Common myeloid progenitor, CD34-positive (primary cell): ENCODE measurements around the gene LRP1-AS.

Experiments
- CTCF ChIA-PET: fragments of 350-600 bp; sonication (Branson Sonifier 250); formaldehyde crosslinking; loops from one replicate; lab custom pipeline; 2021; ENCODE audit warnings: antibody characterized with exemption; lab: Charles Lee
- POLR2A ChIA-PET: fragments of 350-600 bp; sonication (Branson Sonifier 250); formaldehyde crosslinking; loops from one replicate; lab custom pipeline; 2021; ENCODE audit warnings: antibody characterized with exemption; lab: Charles Lee
- DNase-seq, 3 donors: peaks; one replicate each; pipeline versions ENCODE4 v3.0.0 to v3.0.0-alpha.2; 2013
- H3K27ac ChIP-seq, 2 experiments: 1 replicate in 1 of 2; 2 replicates in 1 of 2; pipeline ENCODE4 v1.7.0; 2013; ENCODE audit warnings: inconsistent platforms in 2 of 2, low read length in 2 of 2, mild to moderate bottlenecking in 2 of 2, low read depth in 1 of 2, moderate library complexity in 1 of 2; ENCODE audit not compliant: severe bottlenecking in 2 of 2, insufficient read depth in 1 of 2, poor library complexity in 1 of 2
- H3K27me3 ChIP-seq, 5 experiments: replicated peaks in 2 of 5; 1 replicate in 3 of 5; 2 replicates in 2 of 5; pipeline versions ENCODE4 v1.6.1 to v1.7.0; 2013; ENCODE audit warnings: low read length in 4 of 5, mild to moderate bottlenecking in 2 of 5, moderate library complexity in 2 of 5, inconsistent platforms in 1 of 5; ENCODE audit not compliant: insufficient read depth in 5 of 5, control insufficient read depth in 4 of 5
- H3K36me3 ChIP-seq, 4 experiments: 1 replicate in 2 of 4; 2 replicates in 2 of 4; pipeline versions ENCODE4 v1.6.1 to v1.7.0; 2013; ENCODE audit warnings: low read length in 3 of 4, control low read depth in 1 of 4, mild to moderate bottlenecking in 1 of 4; ENCODE audit not compliant: control insufficient read depth in 4 of 4, insufficient read depth in 4 of 4
- H3K4me1 ChIP-seq, 4 experiments: 1 replicate in 3 of 4; 2 replicates in 1 of 4; pipeline versions ENCODE4 v1.6.1 to v1.7.1; 2013; ENCODE audit warnings: low read length in 3 of 4, mild to moderate bottlenecking in 3 of 4, control low read depth in 1 of 4, inconsistent platforms in 1 of 4, moderate library complexity in 1 of 4; ENCODE audit not compliant: control insufficient read depth in 4 of 4, insufficient read depth in 4 of 4; ENCODE audit errors: control extremely low read depth in 1 of 4
- H3K4me3 ChIP-seq, 7 experiments: 1 replicate in 4 of 7; 2 replicates in 3 of 7; pipeline versions ENCODE4 v1.5.1 to v1.7.0; 2013; ENCODE audit warnings: mild to moderate bottlenecking in 7 of 7, low read length in 6 of 7, moderate library complexity in 6 of 7, inconsistent platforms in 2 of 7, low read depth in 2 of 7, control low read depth in 1 of 7; ENCODE audit not compliant: insufficient read depth in 4 of 7, control insufficient read depth in 1 of 7; ENCODE audit errors: extremely low read depth in 1 of 7
- H3K9me3 ChIP-seq, 5 experiments: 1 replicate in 4 of 5; 2 replicates in 1 of 5; pipeline versions ENCODE4 v1.6.1 to v1.7.1; 2013; ENCODE audit warnings: low read length in 4 of 5, mild to moderate bottlenecking in 2 of 5, inconsistent platforms in 1 of 5, low read depth in 1 of 5, moderate library complexity in 1 of 5; ENCODE audit not compliant: control insufficient read depth in 4 of 5, insufficient read depth in 2 of 5; ENCODE audit errors: control extremely low read depth in 1 of 5
- WGBS: methylation state at CpG from one replicate; pipeline ENCODE4 v1.1.5; 2013; ENCODE audit not compliant: insufficient coverage; 5-methylcytosine and 5-hydroxymethylcytosine counted together

Gene LRP1-AS

GRCh38 chr12:57187222-57188089 lies 40.0 kb upstream of the LRP1-AS start:
- Histone ChIP-seq H3K4me1 (peaks cover 0 to 7% (median 4%) of the 10 kb centered on the region in 4 experiments), H3K9me3 (no peaks in the 10 kb centered on the region), H3K27me3 (no peaks in the 10 kb centered on the region), H3K27ac (no peak overlapping the region), H3K36me3 (no peaks in the 10 kb centered on the region), H3K4me3 (no peak overlapping the region)
- CTCF ChIA-PET: interaction anchor here (0.9 to 18.6 kb wide), 10 partner anchors 10 to 179 kb away, joined by 3 to 350 read pairs (median 6); partner anchors contain the start of genes LRP1 and STAT6
- 92% methylated on average over 19 of the region's 21 CpGs for WGBS
- DNase-seq: no peak
- POLR2A ChIA-PET: no interaction called here

- H3K4me3 ChIP-seq: no peak overlapping the region
- H3K9me3 ChIP-seq: no peaks in the 10 kb centered on the region
- ChIA-PET CTCF (interaction anchor here (0.7 to 18.6 kb wide), 9 partner anchors 11 to 178 kb away, joined by 3 to 350 read pairs (median 6); partner anchors contain the start of genes LRP1 and STAT6), POLR2A (interaction anchor here (0.6 kb wide), 1 partner anchor 249 kb away, joined by 3 read pairs; no protein-coding TSS in a partner anchor)
- peaks cover 0 to 3% (median 0%) of the 10 kb centered on the region in 5 experiments for H3K27me3 ChIP-seq
- DNase-seq: no peak
- no peak overlapping the region for H3K27ac ChIP-seq
- WGBS: 89% methylated on average over 12 of the region's 12 CpGs
- H3K36me3 ChIP-seq: no peaks in the 10 kb centered on the region
- peaks cover 0 to 7% (median 4%) of the 10 kb centered on the region in 4 experiments for H3K4me1 ChIP-seq
These were observed 38.6 kb upstream of the LRP1-AS start for GRCh38 chr12:57185906-57186508.

- H3K36me3 ChIP-seq: no peaks in the 10 kb centered on the region
- H3K4me1 ChIP-seq: peaks cover 0 to 7% (median 3%) of the 10 kb centered on the region in 4 experiments
- no peak for DNase-seq
- peaks cover 0 to 3% (median 0%) of the 10 kb centered on the region in 5 experiments for H3K27me3 ChIP-seq
- ChIA-PET POLR2A (no interaction called here), CTCF (interaction anchor here (1.0 to 18.6 kb wide), 6 partner anchors 10 to 177 kb away, joined by 5 to 350 read pairs (median 22); partner anchors contain the start of gene LRP1)
- WGBS: 96% methylated on average over 25 of the region's 25 CpGs
- no peaks in the 10 kb centered on the region for H3K9me3 ChIP-seq
- H3K4me3 ChIP-seq: no peak overlapping the region
- H3K27ac ChIP-seq: no peak overlapping the region
These were observed 38.0 kb upstream of the LRP1-AS start for GRCh38 chr12:57185403-57185802.

GRCh38 chr12:57183939-57184725 lies 36.7 kb upstream of the LRP1-AS start:
- H3K4me3 ChIP-seq: no peak overlapping the region
- H3K36me3 ChIP-seq: no peaks in the 10 kb centered on the region
- POLR2A ChIA-PET: interaction anchor here (1.3 kb wide), 1 partner anchor 57 kb away, joined by 3 read pairs; no protein-coding TSS in a partner anchor
- DNase-seq: no peak
- CTCF ChIA-PET: interaction anchor here (0.6 to 18.6 kb wide), 12 partner anchors 8 to 431 kb away, joined by 3 to 350 read pairs (median 4); partner anchors contain the start of genes LRP1 and STAT6
- H3K27me3 ChIP-seq: peaks cover 0 to 3% (median 0%) of the 10 kb centered on the region in 5 experiments
- H3K9me3 ChIP-seq: no peaks in the 10 kb centered on the region
- no peaks in the 10 kb centered on the region for H3K4me1 ChIP-seq
- WGBS: 98% methylated on average over 19 of the region's 22 CpGs
- no peak overlapping the region for H3K27ac ChIP-seq

- WGBS: 64% methylated on average over 10 of the region's 13 CpGs
- H3K27me3 ChIP-seq: peaks cover 0 to 3% (median 0%) of the 10 kb centered on the region in 5 experiments
- H3K4me1 ChIP-seq: no peaks in the 10 kb centered on the region
- H3K27ac ChIP-seq: no peak overlapping the region
- no peak overlapping the region for H3K4me3 ChIP-seq
- ChIA-PET CTCF (interaction anchor here (0.7 to 18.6 kb wide), 13 partner anchors 8 to 188 kb away, joined by 3 to 350 read pairs (median 4); partner anchors contain the start of genes LRP1, MYO1A and STAT6), POLR2A (interaction anchor here (0.6 to 1.3 kb wide), 2 partner anchors 58 to 72 kb away, joined by 3 to 4 read pairs; partner anchors contain the start of gene STAT6)
- no peaks in the 10 kb centered on the region for H3K36me3 ChIP-seq
- peak; percentile 49 to 75 (median 63) for DNase-seq
- no peaks in the 10 kb centered on the region for H3K9me3 ChIP-seq
These were observed 35.6 kb upstream of the LRP1-AS start for GRCh38 chr12:57182918-57183575.

GRCh38 chr12:57181561-57182155 lies 34.2 kb upstream of the LRP1-AS start:
- no peak for DNase-seq
- WGBS: 92% methylated on average over 4 of the region's 5 CpGs
- no peaks in the 10 kb centered on the region for H3K4me1 ChIP-seq
- ChIA-PET CTCF (interaction anchor here (1.4 to 18.6 kb wide), 9 partner anchors 4 to 171 kb away, joined by 3 to 350 read pairs (median 20); partner anchors contain the start of genes LRP1, LRP1-AS and STAT6), POLR2A (no interaction called here)
- no peaks in the 10 kb centered on the region for H3K36me3 ChIP-seq
- H3K27me3 ChIP-seq: peaks cover 0 to 3% (median 0%) of the 10 kb centered on the region in 5 experiments
- H3K4me3 ChIP-seq: no peak overlapping the region
- H3K9me3 ChIP-seq: no peaks in the 10 kb centered on the region
- H3K27ac ChIP-seq: no peak overlapping the region
